ENCODE data around the gene MAPRE2.

DNA sequence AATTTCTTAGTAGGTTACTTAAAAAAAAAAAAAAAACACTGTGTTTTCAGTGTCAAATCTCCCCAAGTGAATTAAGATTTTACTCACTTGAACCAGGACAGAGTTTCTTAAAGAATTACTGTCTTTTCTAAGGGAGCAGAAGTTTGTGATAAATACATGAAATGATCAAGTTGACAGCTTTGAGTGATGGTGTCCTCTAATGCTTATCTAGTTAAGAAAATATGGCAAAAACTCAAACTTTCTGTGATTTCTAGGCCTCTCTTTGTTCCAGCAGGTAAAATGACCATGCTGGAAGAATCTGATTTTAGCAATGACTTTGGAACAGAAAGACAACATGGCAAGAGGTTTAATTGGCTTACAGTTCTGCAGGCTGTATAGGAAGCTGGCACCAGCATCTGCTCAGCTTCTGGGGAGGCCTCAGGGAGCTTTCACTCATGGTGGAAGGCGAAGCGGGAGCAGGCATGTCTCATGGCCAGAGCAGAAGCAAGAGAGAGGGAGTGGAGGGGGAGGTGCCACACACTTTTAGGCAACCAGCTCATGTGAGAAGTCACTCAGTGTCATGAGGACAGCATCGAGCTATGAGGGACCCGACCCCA, 6.6 kb downstream of the MAPRE2 start:
- TF ChIP-seq GATA2 (IDR thresholded peaks at IDR 0.05; ENCODE audit: low read depth, low read length), result no peak
- TF ChIP-seq GATA3 (IDR thresholded peaks at IDR 0.05; ENCODE audit: low read depth, low read length), result no peak
